H1 (cell line): Measurements from ENCODE around the gene SMOC2. TPM values are rescaled to one million over a fixed set of nuclear protein-coding genes. Genes with fewer than 3 reads are reported as not detected.

Source experiments
- CTCF ChIA-PET: fragments of 300-600 bp; sonication (Branson Sonifier 250); formaldehyde crosslinking; loops from one replicate; lab custom pipeline; 2021; ENCODE audit not compliant: partially characterized antibody; lab: Charles Lee
- POLR2A ChIA-PET: fragments of 300-600 bp; sonication (Branson Sonifier 250); formaldehyde crosslinking; loops from one replicate; lab custom pipeline; 2021; ENCODE audit warnings: inconsistent platforms; ENCODE audit not compliant: partially characterized antibody; lab: Charles Lee
- DNase-seq, 2 experiments: peaks; one replicate each; pipeline versions ENCODE4 v3.0.0 to v3.0.0-alpha.2; 2010 to 2022; ENCODE audit warnings: low spot score in 2 of 2, low read depth in 1 of 2, mixed read lengths in 1 of 2
- FAIRE-seq: peaks from 2 replicates; lab custom pipeline; 2011; peaks lifted over from hg19 to GRCh38; lab: Jason Lieb, UNC
- H2AFZ ChIP-seq: 2 replicates; pipeline ENCODE4 v1.8.1; 2012; ENCODE audit warnings: low read length, inconsistent platforms
- H2AK5ac ChIP-seq: 2 replicates; pipeline ENCODE4 v1.6.1; 2013; ENCODE audit warnings: low read depth, low read length
- H2BK120ac ChIP-seq: replicated peaks from 2 replicates; pipeline ENCODE3; 2013; ENCODE audit warnings: low read depth, low read length, inconsistent platforms
- H2BK12ac ChIP-seq: 2 replicates; pipeline ENCODE4 v1.6.1; 2013; ENCODE audit warnings: low read depth, low read length
- H2BK15ac ChIP-seq: 2 replicates; pipeline ENCODE4 v1.6.1; 2013; ENCODE audit warnings: low read length
- H2BK20ac ChIP-seq: 2 replicates; pipeline ENCODE4 v1.6.1; 2013; ENCODE audit warnings: low read length
- H2BK5ac ChIP-seq: 2 replicates; pipeline ENCODE4 v1.6.1; 2013; ENCODE audit warnings: low read depth, low read length
- H3K14ac ChIP-seq: 2 replicates; pipeline ENCODE4 v1.6.1; 2013; ENCODE audit warnings: inconsistent platforms; ENCODE audit not compliant: insufficient read length
- H3K18ac ChIP-seq: 2 replicates; pipeline ENCODE4 v1.6.1; 2013; ENCODE audit warnings: low read length; ENCODE audit errors: extremely low read depth
- H3K23ac ChIP-seq: 2 replicates; pipeline ENCODE4 v1.6.1; 2013; ENCODE audit warnings: inconsistent platforms; ENCODE audit not compliant: insufficient read length
- H3K23me2 ChIP-seq: 2 replicates; pipeline ENCODE4 v1.6.1; 2013; ENCODE audit warnings: low read depth, low read length
- H3K27ac ChIP-seq: 2 replicates; pipeline ENCODE4 v1.6.1; 2011; ENCODE audit warnings: low read depth, low read length, inconsistent platforms
- H3K27me3 ChIP-seq, 4 experiments: replicated peaks in 1 of 4; 1 replicate in 1 of 4; 2 replicates in 3 of 4; pipeline versions ENCODE4 v1.6.1 to v1.8.1; 2011 to 2013; ENCODE audit warnings: low read length in 3 of 4, mild to moderate bottlenecking in 3 of 4, inconsistent platforms in 2 of 4, mixed read lengths in 2 of 4, moderate library complexity in 1 of 4; ENCODE audit not compliant: control insufficient read depth in 3 of 4, insufficient read depth in 3 of 4; ENCODE audit errors: extremely low read depth in 1 of 4
- H3K36me3 ChIP-seq, 4 experiments: 2 replicates each; pipeline versions ENCODE4 v1.6.1 to v1.8.1; 2011 to 2013; ENCODE audit warnings: mild to moderate bottlenecking in 4 of 4, low read length in 3 of 4, moderate library complexity in 2 of 4, control low read depth in 1 of 4, inconsistent platforms in 1 of 4; ENCODE audit not compliant: insufficient read depth in 4 of 4, control insufficient read depth in 2 of 4
- H3K4ac ChIP-seq: replicated peaks from 2 replicates; pipeline ENCODE3; 2013; ENCODE audit warnings: low read length, low read depth, mixed read lengths, inconsistent platforms; ENCODE audit not compliant: insufficient read length
- H3K4me1 ChIP-seq, 4 experiments: replicated peaks in 1 of 4; 1 replicate in 1 of 4; 2 replicates in 3 of 4; pipeline versions ENCODE4 v1.6.1 to v1.8.1; 2011 to 2013; ENCODE audit warnings: low read length in 3 of 4, inconsistent platforms in 2 of 4, mixed read lengths in 1 of 4; ENCODE audit not compliant: insufficient read depth in 4 of 4, control insufficient read depth in 3 of 4
- H3K4me2 ChIP-seq, 2 experiments: 2 replicates each; pipeline versions ENCODE4 v1.6.1 to v1.8.1; 2011 to 2013; ENCODE audit warnings: low read depth in 2 of 2, low read length in 2 of 2, control low read depth in 1 of 2, inconsistent platforms in 1 of 2, mild to moderate bottlenecking in 1 of 2; ENCODE audit not compliant: insufficient read depth in 1 of 2
- H3K4me3 ChIP-seq, 4 experiments: fragments of 200-600, 300-600 bp in 1 of 4; sonication (generic), shearing (Covaris generic), sonication (Bioruptor Twin) in 1 of 4; 2 replicates each; pipeline versions ENCODE4 v1.5.1 to v1.8.1; 2011 to 2016; ENCODE audit warnings: low read length in 4 of 4, low read depth in 3 of 4, control low read depth in 2 of 4, inconsistent platforms in 2 of 4, mild to moderate bottlenecking in 2 of 4, mixed read lengths in 1 of 4, moderate library complexity in 1 of 4; ENCODE audit not compliant: insufficient read depth in 2 of 4; ENCODE audit errors: extremely low read depth in 1 of 4
- H3K56ac ChIP-seq: replicated peaks from 2 replicates; pipeline ENCODE3; 2013; ENCODE audit warnings: low read depth, mild to moderate bottlenecking, mixed read lengths, low read length, inconsistent platforms; ENCODE audit not compliant: insufficient read length
- H3K79me1 ChIP-seq: 2 replicates; pipeline ENCODE4 v1.6.1; 2013; ENCODE audit warnings: low read depth, low read length, control low read depth
- H3K79me2 ChIP-seq, 2 experiments: 2 replicates each; pipeline versions ENCODE4 v1.6.1 to v1.8.1; 2012 to 2013; ENCODE audit warnings: low read length in 2 of 2, mild to moderate bottlenecking in 2 of 2, inconsistent platforms in 1 of 2; ENCODE audit not compliant: insufficient read depth in 2 of 2, control insufficient read depth in 1 of 2
- H3K9ac ChIP-seq, 4 experiments: replicated peaks in 1 of 4; 1 replicate in 1 of 4; 2 replicates in 3 of 4; pipeline versions ENCODE4 v1.6.1 to v1.8.1; 2011 to 2013; ENCODE audit warnings: low read depth in 3 of 4, low read length in 3 of 4, control low read depth in 2 of 4, mild to moderate bottlenecking in 2 of 4, moderate library complexity in 2 of 4, inconsistent platforms in 1 of 4; ENCODE audit errors: extremely low read depth in 1 of 4
- H3K9me3 ChIP-seq, 2 experiments: 2 replicates each; pipeline versions ENCODE4 v1.6.1 to v1.8.1; 2012 to 2013; ENCODE audit warnings: mild to moderate bottlenecking in 2 of 2, moderate library complexity in 2 of 2, control low read depth in 1 of 2, inconsistent platforms in 1 of 2, low read depth in 1 of 2, low read length in 1 of 2, mixed read lengths in 1 of 2; ENCODE audit not compliant: insufficient read depth in 2 of 2
- H4K20me1 ChIP-seq, 2 experiments: replicated peaks in 1 of 2; 2 replicates each; pipeline versions ENCODE3 to v1.8.1; 2011 to 2013; ENCODE audit warnings: inconsistent platforms in 2 of 2, low read length in 2 of 2, mild to moderate bottlenecking in 1 of 2; ENCODE audit not compliant: insufficient read depth in 2 of 2, control insufficient read depth in 1 of 2
- H4K5ac ChIP-seq: 2 replicates; pipeline ENCODE4 v1.6.1; 2013; ENCODE audit warnings: low read length, low read depth, mixed read lengths, inconsistent platforms; ENCODE audit not compliant: insufficient read length
- H4K8ac ChIP-seq: 2 replicates; pipeline ENCODE4 v1.8.0; 2013; ENCODE audit warnings: mild to moderate bottlenecking, moderate library complexity, low read length, inconsistent platforms; ENCODE audit not compliant: insufficient read depth; ENCODE audit errors: extremely low read depth
- H4K91ac ChIP-seq: replicated peaks from 2 replicates; pipeline ENCODE3; 2013; ENCODE audit warnings: low read length, mixed read lengths, inconsistent platforms; ENCODE audit not compliant: insufficient read length
- ASH2L ChIP-seq: fragments of 200-600, 300-600 bp; sonication (generic); IDR thresholded peaks from one replicate; pipeline ENCODE4 v1.7.1; 2017; ENCODE audit warnings: low read length
- BACH1 ChIP-seq: IDR thresholded peaks from 2 replicates; pipeline ENCODE4 v1.6.1; 2012; ENCODE audit warnings: low read length, improper control_type of control experiment
- CBX5 ChIP-seq: fragments of 300-800, 300-1000 bp; sonication (generic); IDR thresholded peaks from 2 replicates; pipeline ENCODE4 v1.7.1; 2016; ENCODE audit warnings: antibody characterized with exemption, low read length, low read depth
- CREB1 ChIP-seq: IDR thresholded peaks from 2 replicates; pipeline ENCODE4 v1.6.1; 2012; ENCODE audit warnings: inconsistent platforms
- GABPA ChIP-seq: IDR thresholded peaks from 2 replicates; pipeline ENCODE4 v1.6.1; 2011; ENCODE audit warnings: mild to moderate bottlenecking, low read length, moderate library complexity, borderline replicate concordance; ENCODE audit not compliant: insufficient read depth
- HDAC2 ChIP-seq, 2 experiments: fragments of 300-600 bp in 1 of 2; sonication (generic) in 1 of 2; IDR thresholded peaks; 2 replicates each; pipeline ENCODE4 v1.6.1; 2011 to 2012; ENCODE audit warnings: low read depth in 2 of 2, low read length in 2 of 2, mild to moderate bottlenecking in 2 of 2, moderate library complexity in 2 of 2, borderline replicate concordance in 1 of 2, inconsistent platforms in 1 of 2
- KDM1A ChIP-seq: fragments of 200-600, 300-600 bp; sonication (generic); IDR thresholded peaks from 2 replicates; pipeline ENCODE4 v1.7.1; 2016; ENCODE audit warnings: mild to moderate bottlenecking, low read length, borderline replicate concordance
- RFX5 ChIP-seq: IDR thresholded peaks from 2 replicates; pipeline ENCODE4 v1.6.1; 2011; ENCODE audit warnings: low read depth, low read length, improper control_type of control experiment, borderline replicate concordance
- TAF1 ChIP-seq: IDR thresholded peaks from 2 replicates; pipeline ENCODE4 v1.6.1; 2011; ENCODE audit warnings: mild to moderate bottlenecking, low read depth, low read length
- USF2 ChIP-seq: IDR thresholded peaks from 2 replicates; pipeline ENCODE4 v1.6.1; 2011; ENCODE audit warnings: low read length, improper control_type of control experiment
- WGBS, 2 experiments: shearing (Covaris generic) in 1 of 2; methylation state at CpG; one replicate each; pipeline versions ENCODE4 v1.1.6 to v1.1.7; 2013 to 2015; ENCODE audit warnings: low lambda C conversion rate in 2 of 2, mixed read lengths in 2 of 2, inconsistent platforms in 1 of 2, low coverage in 1 of 2, missing lambda C conversion rate in 1 of 2; ENCODE audit not compliant: insufficient replicate concordance in 2 of 2, insufficient coverage in 1 of 2, insufficient read length in 1 of 2; ENCODE audit errors: extremely low coverage in 1 of 2, missing lambda C conversion rate in 1 of 2; 5-methylcytosine and 5-hydroxymethylcytosine counted together
- polyA plus RNA-seq, 7 experiments: library from polyadenylated mRNA; depleted of rRNA in 3 of 7; stranded (reverse) in 5 of 7; unstranded in 2 of 7; fragments of >200 nt in 5 of 7; fragments of 200-250 nt in 2 of 7; gene quantifications; 1 replicate in 5 of 7; 2 replicates in 1 of 7; 4 replicates in 1 of 7; pipeline versions ENCODE4 v1.2.1 to v1.2.3, GENCODE V29; 2011 to 2013; ENCODE audit warnings: missing spikeins in 2 of 7, mixed read lengths in 2 of 7
- total RNA-seq: library from RNA; stranded (reverse); fragmentation: NEBNext Ultra II Directional; extraction: Animal tissue kit (Norgen Biotek cat#: 25700); gene quantifications from 2 replicates; pipeline ENCODE4 v1.2.1, GENCODE V29; 2021

The SMOC2 gene
- total and polyA plus RNA-seq, 2 of the 8 experiments (the other 6 are each of a cell fraction or from before 2014, with no cell fraction given): 7.7 to 8.5 TPM

GRCh38 chr6:168529214-168529613, 88.2 kb downstream of the SMOC2 start:
- H3K9ac ChIP-seq: no peak overlapping the region
- H2BK20ac ChIP-seq: no peak overlapping the region
- no peak overlapping the region for H3K4me3 ChIP-seq
- H2BK5ac ChIP-seq: no peak overlapping the region
- no peaks in the 10 kb centered on the region for H3K9me3 ChIP-seq
- H3K27me3 ChIP-seq: no peaks in the 10 kb centered on the region
- ChIA-PET CTCF (no interaction called here), POLR2A (no interaction called here)
- H3K79me1 ChIP-seq: no peaks in the 10 kb centered on the region
- H3K23me2 ChIP-seq: no peaks in the 10 kb centered on the region
- DNase-seq: no peak
- no peak overlapping the region for H3K4me2 ChIP-seq
- H2AFZ ChIP-seq: no peak overlapping the region
- H2BK15ac ChIP-seq: no peak overlapping the region
- H3K23ac ChIP-seq: no peak overlapping the region
- no peak overlapping the region for H3K18ac ChIP-seq
- peaks cover 0 to 3% (median 2%) of the 10 kb centered on the region in 4 experiments; a peak in 2 of 7 replicates for H3K4me1 ChIP-seq
- WGBS, 2 experiments: 90% methylated on average over 18 of the region's 18 CpGs; no CpG with 5 or more reads in 1 of the 2 experiments
- H4K91ac ChIP-seq: no peak overlapping the region
- H3K36me3 ChIP-seq: peaks cover 0 to 3% (median 0%) of the 10 kb centered on the region in 4 experiments; a peak in 1 of 8 replicates
- H2BK120ac ChIP-seq: no peak overlapping the region
- no peak for FAIRE-seq
- no peaks in the 10 kb centered on the region for H4K20me1 ChIP-seq
- H4K5ac ChIP-seq: no peak overlapping the region
- H3K56ac ChIP-seq: no peak overlapping the region
- no peak overlapping the region for H3K14ac ChIP-seq
- H3K27ac ChIP-seq: no peak overlapping the region
- no peak overlapping the region for H2BK12ac ChIP-seq
- no peaks in the 10 kb centered on the region for H3K79me2 ChIP-seq
- H3K4ac ChIP-seq: no peak overlapping the region
- no peak overlapping the region for H2AK5ac ChIP-seq
- no peak overlapping the region for H4K8ac ChIP-seq
- no peak for TF ChIP-seq GABPA
- TF ChIP-seq ASH2L: no peak
- no peak for TF ChIP-seq CREB1
- no peak for TF ChIP-seq RFX5
- no peak for TF ChIP-seq BACH1
- TF ChIP-seq HDAC2 (IDR thresholded peaks at IDR 0.05; ENCODE audit: borderline replicate concordance in 1 of 2, low read depth in 2 of 2, low read length in 2 of 2): no peak
- TF ChIP-seq KDM1A: no peak
- no peak for TF ChIP-seq TAF1
- TF ChIP-seq USF2: no peak
- TF ChIP-seq CBX5: no peak
